Tibial artery (tissue), 4 donors: ENCODE results near the gene ERC1.

ENCODE experiments used
- DNase-seq, 2 donors: peaks; one replicate each; pipeline ENCODE4 v3.0.0-alpha.2; 2019
- H3K27ac ChIP-seq, 2 donors: fragments of 200-600 bp; sonication (generic) in 1 of 2; 1 replicate in 1 of 2; 2 replicates in 1 of 2; pipeline ENCODE4 v1.5.1; 2018 to 2019; ENCODE audit warnings: mild to moderate bottlenecking in 1 of 2
- H3K27me3 ChIP-seq, 2 donors: fragments of 200-600 bp; sonication (generic) in 1 of 2; one replicate each; pipeline versions ENCODE4 v1.5.1 to v1.6.0; 2016 to 2019
- H3K36me3 ChIP-seq, 3 donors: fragments of 200-600 bp; sonication (generic) in 2 of 3; one replicate each; pipeline ENCODE4 v1.5.1; 2016 to 2019; ENCODE audit warnings: mild to moderate bottlenecking in 2 of 3
- H3K4me1 ChIP-seq, 4 donors: fragments of 200-600 bp; sonication (generic) in 2 of 4; 1 replicate in 3 of 4; 2 replicates in 1 of 4; pipeline ENCODE4 v1.5.1; 2016 to 2019
- H3K4me3 ChIP-seq, 2 donors: fragments of 200-600 bp; sonication (generic) in 1 of 2; 1 replicate in 1 of 2; 2 replicates in 1 of 2; pipeline ENCODE4 v1.5.1; 2018 to 2019; ENCODE audit warnings: mild to moderate bottlenecking in 2 of 2
- H3K9me3 ChIP-seq, 3 donors: fragments of 200-600 bp; sonication (generic) in 1 of 3; one replicate each; pipeline ENCODE4 v1.5.1; 2016 to 2019
- intact Hi-C: fragments of 100-400 bp; cut with DNase I; formaldehyde crosslinking; loops from one replicate; pipeline ENCODE4 v1.15.0; 2023; ENCODE audit warnings: low total_unique reads
- TF ChIP-seq, protein P1 (sequence below), 2 experiments: fragments of 200-600 bp in 1 of 2; fragments of 450-650 bp in 1 of 2; IDR thresholded peaks; one replicate each; pipeline ENCODE4 v1.5.1; 2017 to 2019; ENCODE audit warnings: antibody characterized with exemption in 2 of 2, mild to moderate bottlenecking in 1 of 2, moderate library complexity in 1 of 2

ERC1 gene

DNA sequence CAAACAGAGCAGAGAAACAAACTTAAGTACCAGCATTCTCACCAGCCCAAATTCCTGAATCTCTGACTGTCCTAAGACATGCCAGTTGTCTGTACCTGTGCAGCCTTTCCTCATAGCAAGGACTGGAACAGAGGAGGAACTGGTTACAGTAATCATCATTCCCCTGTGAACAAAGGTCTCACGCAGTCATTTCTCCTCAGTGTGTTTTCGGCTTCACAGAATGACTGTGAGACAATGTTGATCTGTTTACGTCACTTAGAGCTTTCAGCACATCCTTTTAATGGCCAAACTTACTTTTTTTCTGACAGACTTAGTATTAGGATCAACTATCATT lies 434.3 kb downstream of the ERC1 start:
- TF ChIP-seq, protein P1, sequence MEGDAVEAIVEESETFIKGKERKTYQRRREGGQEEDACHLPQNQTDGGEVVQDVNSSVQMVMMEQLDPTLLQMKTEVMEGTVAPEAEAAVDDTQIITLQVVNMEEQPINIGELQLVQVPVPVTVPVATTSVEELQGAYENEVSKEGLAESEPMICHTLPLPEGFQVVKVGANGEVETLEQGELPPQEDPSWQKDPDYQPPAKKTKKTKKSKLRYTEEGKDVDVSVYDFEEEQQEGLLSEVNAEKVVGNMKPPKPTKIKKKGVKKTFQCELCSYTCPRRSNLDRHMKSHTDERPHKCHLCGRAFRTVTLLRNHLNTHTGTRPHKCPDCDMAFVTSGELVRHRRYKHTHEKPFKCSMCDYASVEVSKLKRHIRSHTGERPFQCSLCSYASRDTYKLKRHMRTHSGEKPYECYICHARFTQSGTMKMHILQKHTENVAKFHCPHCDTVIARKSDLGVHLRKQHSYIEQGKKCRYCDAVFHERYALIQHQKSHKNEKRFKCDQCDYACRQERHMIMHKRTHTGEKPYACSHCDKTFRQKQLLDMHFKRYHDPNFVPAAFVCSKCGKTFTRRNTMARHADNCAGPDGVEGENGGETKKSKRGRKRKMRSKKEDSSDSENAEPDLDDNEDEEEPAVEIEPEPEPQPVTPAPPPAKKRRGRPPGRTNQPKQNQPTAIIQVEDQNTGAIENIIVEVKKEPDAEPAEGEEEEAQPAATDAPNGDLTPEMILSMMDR (IDR thresholded peaks at IDR 0.05) = no peak
- intact Hi-C loops = no loop called here
- H3K9me3 ChIP-seq = peaks cover 0 to 13% (median 0%) of the 10 kb centered on the region in 3 donors
- no peak overlapping the region for H3K4me3 ChIP-seq
- peaks cover 0 to 8% (median 0%) of the 10 kb centered on the region in 4 donors for H3K4me1 ChIP-seq
- H3K27ac ChIP-seq = no peak overlapping the region
- DNase-seq = no peak
- H3K36me3 ChIP-seq = peaks cover 0 to 8% (median 7%) of the 10 kb centered on the region in 3 donors
- H3K27me3 ChIP-seq = no peaks in the 10 kb centered on the region

DNA sequence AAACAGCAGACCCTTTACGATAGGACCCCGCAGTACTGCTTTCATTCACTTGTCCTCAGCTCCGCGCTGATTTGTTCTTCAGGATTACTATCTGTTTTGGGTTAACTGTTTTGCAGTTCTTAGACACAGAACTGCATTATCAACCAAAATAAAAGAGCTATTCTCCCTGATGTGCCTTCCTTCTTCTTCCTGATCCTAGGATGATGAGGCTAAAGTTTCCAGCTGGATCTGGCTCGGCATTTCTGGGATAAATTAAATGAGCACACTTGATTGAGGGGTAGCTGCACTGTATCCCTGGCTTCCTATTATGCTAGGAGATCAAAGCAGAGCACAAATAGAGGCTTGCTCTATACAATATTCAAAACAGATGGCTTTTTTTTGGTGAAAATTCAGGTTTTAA lies 437.6 kb downstream of the ERC1 start:
- Histone ChIP-seq H3K4me3 (no peak overlapping the region), H3K27me3 (no peaks in the 10 kb centered on the region), H3K9me3 (no peaks in the 10 kb centered on the region), H3K36me3 (no peaks in the 10 kb centered on the region), H3K4me1 (peaks cover 0 to 12% (median 0%) of the 10 kb centered on the region in 4 donors), H3K27ac (no peak overlapping the region)
- DNase-seq = no peak
- intact Hi-C loops = no loop called here
- TF ChIP-seq, protein P1 (IDR thresholded peaks at IDR 0.05) = no peak

DNA sequence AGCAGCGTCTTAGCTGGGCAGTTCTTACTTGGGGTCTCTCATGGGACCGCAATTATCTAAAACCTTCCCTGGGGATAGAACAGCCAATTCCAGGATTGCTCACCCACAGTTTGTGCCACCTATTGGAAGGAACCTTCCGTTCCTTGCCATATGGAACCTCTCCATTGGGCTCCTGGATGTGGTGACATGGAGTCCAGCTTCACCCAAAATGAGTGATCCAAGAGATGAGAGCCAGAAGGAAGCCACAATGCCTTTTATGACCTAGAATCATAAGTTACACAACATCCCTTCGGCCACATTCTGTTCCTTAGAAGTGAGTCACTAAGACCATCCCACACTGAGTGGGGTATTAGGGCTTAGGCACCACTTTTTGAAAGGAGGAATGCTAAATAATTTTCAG lies 439.0 kb downstream of the ERC1 start:
- H3K4me3 ChIP-seq = no peak overlapping the region
- TF ChIP-seq, protein P1 (IDR thresholded peaks at IDR 0.05) = no peak
- H3K27me3 ChIP-seq = no peaks in the 10 kb centered on the region
- H3K36me3 ChIP-seq = no peaks in the 10 kb centered on the region
- DNase-seq = peak in 1 of 2 donors; percentile 25
- H3K9me3 ChIP-seq = no peaks in the 10 kb centered on the region
- peak overlapping the region; percentile 8 to 31 for H3K27ac ChIP-seq
- peaks cover 0 to 18% (median under 1%) of the 10 kb centered on the region in 4 donors for H3K4me1 ChIP-seq
- intact Hi-C loops = no loop called here

DNA sequence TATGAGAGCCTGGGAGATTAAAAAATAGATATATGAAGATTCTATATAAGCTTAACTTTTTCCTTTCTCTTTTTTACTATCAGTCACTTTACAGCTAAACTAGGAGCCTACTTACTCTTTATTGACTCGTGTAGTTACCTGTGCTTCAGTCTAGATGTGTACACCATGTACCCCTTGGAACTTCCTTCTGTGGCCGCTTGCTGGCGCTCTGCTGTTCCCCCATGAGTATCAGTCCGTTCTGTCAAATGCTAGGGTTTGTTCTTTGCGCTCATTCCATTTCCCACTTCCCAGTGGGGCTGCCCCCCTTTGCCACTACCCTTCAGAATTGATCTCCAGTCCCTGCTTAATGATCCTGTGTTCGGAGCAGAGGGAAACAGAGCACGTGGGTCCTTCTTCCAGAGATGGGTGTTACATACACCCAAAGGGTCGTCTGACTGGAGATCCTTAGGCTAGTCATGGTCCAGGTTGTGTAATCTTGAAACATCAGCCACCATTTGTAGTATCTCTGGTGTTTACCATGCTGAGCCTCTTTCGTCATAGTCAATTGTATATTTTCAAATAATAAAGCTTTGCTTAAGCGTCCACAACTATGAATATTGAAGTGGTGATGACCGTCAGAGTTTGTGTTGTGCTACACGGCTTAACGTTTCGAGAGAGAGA lies 443.4 kb downstream of the ERC1 start:
- no peaks in the 10 kb centered on the region for H3K27me3 ChIP-seq
- H3K4me3 ChIP-seq = no peak overlapping the region
- H3K9me3 ChIP-seq = no peaks in the 10 kb centered on the region
- TF ChIP-seq, protein P1 (IDR thresholded peaks at IDR 0.05) = no peak
- peaks cover 0 to 30% (median 9%) of the 10 kb centered on the region in 4 donors for H3K4me1 ChIP-seq
- no peaks in the 10 kb centered on the region for H3K36me3 ChIP-seq
- no peak overlapping the region for H3K27ac ChIP-seq
- intact Hi-C loops = no loop called here
- no peak for DNase-seq

DNA sequence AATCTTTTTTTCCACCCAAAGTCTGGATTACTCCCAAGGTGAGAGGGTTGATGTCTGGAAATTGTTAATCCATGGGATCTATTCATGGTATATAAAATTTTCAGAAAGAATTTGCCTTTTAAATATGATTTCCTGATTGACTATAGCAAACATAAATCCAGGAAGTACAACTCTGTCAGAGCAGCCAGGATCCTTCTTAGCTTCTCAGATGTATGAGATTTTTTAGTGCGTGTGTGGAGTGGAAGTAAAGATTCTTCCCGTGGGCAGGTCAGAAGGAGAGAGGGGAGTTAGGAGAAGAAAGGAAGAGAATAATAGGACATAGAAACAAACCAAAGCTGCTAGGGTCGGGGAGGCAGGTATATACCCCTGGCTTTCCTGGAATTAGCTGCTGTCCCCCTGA lies 444.0 kb downstream of the ERC1 start:
- TF ChIP-seq, protein P1 (IDR thresholded peaks at IDR 0.05) = no peak
- H3K4me1 ChIP-seq = peaks cover 0 to 26% (median 9%) of the 10 kb centered on the region in 4 donors
- no peak for DNase-seq
- no peaks in the 10 kb centered on the region for H3K9me3 ChIP-seq
- H3K4me3 ChIP-seq = no peak overlapping the region
- H3K36me3 ChIP-seq = no peaks in the 10 kb centered on the region
- intact Hi-C loops = no loop called here
- H3K27me3 ChIP-seq = no peaks in the 10 kb centered on the region
- H3K27ac ChIP-seq = peak overlapping the region; percentile 3 to 53
